GM21367 (cell line): ENCODE data around the gene POLR2C.
A peak's percentile ranks its signal among the peaks of the same experiment; 100 is the strongest.

Experiments used
- ATAC-seq: cut with Tn5 transposase; IDR thresholded peaks from one replicate; pipeline ENCODE4 v1.9.1; 2021; ENCODE audit not compliant: unreplicated experiment

The POLR2C gene

GRCh38 chr16:57517397-57518367, 55.2 kb downstream of the POLR2C start:
- no peak for ATAC-seq

DNA sequence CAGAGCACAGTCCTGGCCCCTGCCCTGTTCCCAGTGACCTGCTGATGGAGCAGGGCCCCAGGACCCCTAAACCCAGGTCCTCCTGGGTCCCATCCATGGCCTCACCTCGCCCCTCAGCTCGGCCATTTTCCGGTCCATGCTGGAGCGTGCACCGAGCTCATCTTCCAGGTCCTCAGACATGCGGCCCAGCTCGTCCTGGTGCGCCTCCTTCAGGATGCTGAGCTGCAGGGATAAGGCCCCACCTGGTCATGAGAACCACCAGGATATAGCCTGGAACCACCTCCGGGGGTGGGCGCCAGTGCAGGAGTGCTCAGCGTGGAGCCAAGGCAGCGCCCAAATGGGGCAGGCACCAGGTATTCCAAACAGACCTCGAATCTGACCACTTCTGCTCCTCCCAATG, 56.0 kb downstream of the POLR2C start:
- ATAC-seq: no peak

DNA sequence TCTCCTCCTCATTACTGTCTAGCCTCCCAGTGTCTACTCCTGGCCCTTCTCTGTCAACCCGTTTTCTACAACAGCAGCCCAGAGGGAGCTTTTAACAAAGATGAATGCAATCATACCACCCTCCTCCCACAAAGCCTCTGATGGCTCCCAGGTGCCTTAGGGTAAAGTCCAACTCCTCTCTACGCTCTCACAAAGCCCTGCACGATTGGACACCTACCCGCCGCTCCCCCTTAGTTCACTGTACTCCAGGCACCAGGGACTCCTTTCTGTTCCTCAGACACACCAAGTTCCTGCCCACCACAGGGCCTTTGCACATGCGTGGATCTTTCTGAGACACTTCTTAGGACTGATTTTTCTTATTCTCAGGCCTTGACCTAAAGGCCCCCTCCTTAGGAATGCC, 56.4 kb downstream of the POLR2C start:
- no peak for ATAC-seq

- peak; percentile 57 for ATAC-seq
These were observed 57.4 kb downstream of the POLR2C start for GRCh38 chr16:57519796-57520360.
